ENCODE measurements around the gene ATF6.
A peak's percentile ranks its signal among the peaks of the same experiment; 100 is the strongest.
"Not testable (repeated sequence)": the region's sequence is repeated elsewhere in the genome, so short reads cannot be mapped to it uniquely, and the experiment has no call there.

Gene ATF6

DNA sequence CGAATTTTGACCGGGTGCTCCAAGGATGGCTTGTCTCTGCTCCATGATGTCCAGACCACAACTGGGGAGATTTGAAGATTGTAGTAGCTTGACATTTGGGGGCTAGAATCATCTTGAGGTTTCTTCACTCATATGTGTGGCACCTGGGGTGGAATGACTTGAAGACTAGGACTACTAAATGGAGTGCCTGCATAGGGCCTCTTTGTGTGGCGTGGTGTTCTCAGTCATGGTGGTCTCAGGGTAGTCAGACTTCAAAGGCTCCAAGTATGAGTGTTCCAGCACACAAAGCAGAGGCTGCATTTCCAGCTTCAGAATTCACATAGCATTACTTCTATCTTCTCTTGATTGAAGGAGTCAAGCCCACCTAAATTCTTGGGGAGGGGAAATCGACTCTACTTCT, 16.8 kb downstream of the ATF6 start:
- DNase-seq: no peak

DNA sequence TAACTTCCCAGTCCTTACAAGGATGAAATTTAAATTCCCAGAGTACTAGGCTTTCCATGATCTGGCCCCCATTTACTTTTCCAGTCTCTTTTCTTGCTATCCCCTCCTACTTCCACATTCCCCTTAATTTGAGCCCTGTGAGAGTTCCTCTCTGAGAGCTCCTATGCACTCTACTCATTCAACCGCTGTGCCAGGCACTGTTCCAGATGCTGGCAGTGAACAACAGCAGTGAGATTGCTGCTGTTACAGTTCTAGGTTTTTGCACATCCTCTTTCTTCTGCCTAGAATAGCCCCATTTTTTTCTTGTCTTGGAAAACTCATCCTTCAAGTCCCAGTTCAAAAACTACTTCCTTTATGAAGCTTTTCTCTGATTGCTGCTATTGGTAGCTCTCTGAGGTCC, 18.8 kb downstream of the ATF6 start:
- DNase-seq: no peak

DNA sequence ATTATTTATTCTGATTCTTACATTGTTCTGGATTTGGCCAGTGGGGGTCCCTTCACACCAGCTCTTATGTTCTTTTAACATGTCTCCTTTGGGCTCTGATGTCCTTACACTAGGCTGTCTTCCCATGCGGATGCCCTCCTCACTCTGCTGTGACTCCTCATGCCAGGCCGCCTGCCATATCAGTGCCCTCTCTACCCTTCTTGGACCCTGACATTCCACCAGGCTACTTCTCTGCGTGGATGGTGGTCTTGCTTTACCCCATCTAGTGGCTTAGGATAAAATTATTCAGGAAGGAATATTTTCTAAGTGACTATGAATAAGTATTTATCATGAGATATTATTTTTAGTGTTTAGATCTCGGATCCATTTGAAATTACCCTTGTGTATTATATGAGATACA, 21.2 kb downstream of the ATF6 start:
- DNase-seq: no peak

- no peak for DNase-seq
Measured at GRCh38 chr1:161790587-161791317, 24.6 kb downstream of the ATF6 start.

DNA sequence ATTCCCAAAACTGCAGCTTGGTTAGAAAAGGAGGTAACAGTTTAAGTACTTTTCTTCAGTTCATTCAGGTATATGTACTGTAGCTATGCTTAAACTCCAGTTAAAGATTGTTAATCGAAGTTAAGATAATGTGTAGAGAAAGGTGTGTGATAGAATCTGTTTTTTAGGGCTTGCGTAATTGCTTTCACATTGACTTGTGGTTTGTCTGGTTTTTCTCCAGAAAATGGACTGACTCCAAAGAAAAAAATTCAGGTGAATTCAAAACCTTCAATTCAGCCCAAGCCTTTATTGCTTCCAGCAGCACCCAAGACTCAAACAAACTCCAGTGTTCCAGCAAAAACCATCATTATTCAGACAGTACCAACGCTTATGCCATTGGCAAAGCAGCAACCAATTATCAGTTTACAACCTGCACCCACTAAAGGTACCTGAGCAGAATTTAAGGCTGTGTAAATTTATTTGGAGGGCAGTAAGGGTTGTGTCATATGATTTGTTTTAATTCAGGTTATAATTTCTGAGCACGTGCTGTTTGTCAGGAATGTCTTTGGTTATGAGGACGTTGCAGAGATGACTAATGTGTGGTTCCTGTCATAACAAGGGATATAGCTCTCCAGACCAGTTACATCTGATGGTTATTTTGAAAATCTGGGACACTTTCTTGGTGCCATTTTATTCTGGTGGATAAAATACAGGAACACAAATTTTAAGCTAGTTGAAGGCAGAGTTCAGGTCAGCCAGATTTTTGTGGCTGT, 26.0 kb downstream of the ATF6 start:
- DNase-seq: no peak

DNA sequence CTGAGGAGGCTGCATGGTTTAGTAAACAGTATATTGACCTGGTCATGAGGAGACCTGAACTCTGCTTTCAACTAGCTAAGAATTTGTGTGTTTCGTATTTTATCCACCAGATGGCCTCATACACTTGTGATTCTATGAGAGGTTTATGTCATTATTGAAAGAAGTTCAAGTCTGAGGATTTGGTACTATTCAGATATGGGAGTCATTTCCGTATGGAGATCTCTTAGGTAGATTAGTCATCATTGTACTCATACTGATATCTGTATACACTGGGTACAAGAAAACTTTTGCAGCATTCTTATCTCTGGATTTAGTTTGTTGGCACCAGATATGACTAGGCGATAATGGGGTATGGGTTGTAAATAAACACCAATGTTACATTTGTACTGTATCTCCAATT, 26.6 kb downstream of the ATF6 start:
- DNase-seq: peak in 1 of 2 experiments; percentile 76

DNA sequence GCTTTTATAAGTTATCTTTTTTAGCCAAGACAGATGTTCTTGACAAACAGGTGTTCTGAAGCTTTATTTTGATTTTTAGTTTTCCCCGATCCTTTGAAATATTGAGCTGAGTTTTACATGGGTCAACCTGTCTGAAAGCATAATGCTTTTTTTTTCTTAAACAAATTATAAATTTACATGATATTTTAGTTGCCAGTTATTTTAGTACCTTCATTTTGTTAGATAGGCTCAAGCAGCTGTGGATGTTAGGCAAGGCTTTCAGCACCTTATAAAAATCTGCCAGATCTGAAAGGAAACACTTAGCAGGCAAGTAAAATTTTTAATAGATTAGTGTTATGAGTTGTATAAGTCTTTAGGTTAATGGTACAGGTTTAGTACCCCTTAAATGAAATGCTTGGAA, 33.7 kb downstream of the ATF6 start:
- no peak for DNase-seq

DNA sequence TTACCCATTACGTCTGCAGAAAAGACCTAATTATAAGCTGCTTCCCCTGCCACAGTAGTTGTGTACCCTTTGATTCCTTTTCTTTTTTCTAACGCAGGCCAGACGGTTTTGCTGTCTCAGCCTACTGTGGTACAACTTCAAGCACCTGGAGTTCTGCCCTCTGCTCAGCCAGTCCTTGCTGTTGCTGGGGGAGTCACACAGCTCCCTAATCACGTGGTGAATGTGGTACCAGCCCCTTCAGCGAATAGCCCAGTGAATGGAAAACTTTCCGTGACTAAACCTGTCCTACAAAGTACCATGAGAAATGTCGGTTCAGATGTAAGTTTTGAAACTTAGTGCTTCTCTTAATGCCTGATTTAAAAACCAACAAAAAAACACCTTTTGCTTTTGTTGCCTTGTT, 35.8 kb downstream of the ATF6 start:
- no peak for DNase-seq

GRCh38 chr1:161803181-161803580, 37.1 kb downstream of the ATF6 start:
- DNase-seq: no peak

DNA sequence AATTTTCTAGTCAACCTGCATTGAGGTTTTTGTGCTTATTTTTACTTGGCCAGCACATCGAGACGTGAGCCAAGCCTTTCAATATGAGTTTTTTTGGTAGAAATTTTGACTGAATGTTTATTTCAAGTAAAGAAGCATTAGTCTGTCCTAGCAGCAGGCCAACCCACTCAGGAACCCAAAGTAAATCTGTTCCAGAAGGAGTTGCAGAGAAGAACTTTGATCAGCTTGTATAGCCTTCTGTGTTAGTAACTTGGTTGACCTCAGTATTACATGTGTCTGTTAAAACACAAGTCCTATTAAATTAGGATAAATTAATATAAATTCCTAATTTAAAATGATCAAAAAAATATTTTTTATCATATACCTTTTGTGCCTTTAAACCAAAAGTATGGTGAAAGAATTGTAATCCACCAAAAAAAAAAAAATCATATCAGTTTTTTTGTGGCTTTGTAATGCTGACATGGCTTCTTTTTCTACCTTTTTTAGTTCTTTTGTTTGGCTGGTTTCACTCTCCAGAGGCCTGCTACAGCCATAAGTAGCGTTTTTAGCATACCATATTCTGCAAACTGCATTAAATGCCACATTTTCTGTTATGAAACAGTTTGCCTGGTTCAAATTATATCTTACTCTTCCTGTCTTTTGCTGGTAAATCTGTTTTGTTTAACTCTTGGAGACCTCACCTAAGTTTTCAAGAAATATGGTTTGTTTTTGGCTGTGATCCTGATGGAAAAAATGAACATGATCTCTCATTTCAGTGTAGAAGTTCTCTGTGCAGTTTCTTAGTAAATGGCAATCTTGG, 39.5 kb downstream of the ATF6 start:
- no peak for DNase-seq

DNA sequence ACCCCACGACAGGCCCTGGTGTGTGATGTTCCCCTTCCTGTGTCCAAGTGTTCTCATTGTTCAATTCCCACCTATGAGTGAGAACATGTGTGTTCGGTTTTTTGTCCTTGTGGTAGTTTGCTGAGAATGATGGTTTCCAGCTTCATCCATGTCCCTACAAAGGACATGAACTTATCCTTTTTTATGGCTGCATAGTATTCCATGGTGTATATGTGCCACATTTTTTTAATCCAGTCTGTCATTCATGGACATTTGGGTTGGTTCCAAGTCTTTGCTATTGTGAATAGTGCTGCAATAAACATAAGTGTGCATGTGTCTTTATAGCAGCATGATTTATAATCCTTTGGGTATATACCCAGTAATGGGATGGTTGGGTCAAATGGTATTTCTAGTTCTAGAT, 43.1 kb downstream of the ATF6 start:
- not testable (repeated sequence) for DNase-seq

- not testable (repeated sequence) for DNase-seq
Measured at GRCh38 chr1:161809656-161810055, 43.5 kb downstream of the ATF6 start.

GRCh38 chr1:161810780-161811179, 44.7 kb downstream of the ATF6 start:
- DNase-seq: no peak

DNA sequence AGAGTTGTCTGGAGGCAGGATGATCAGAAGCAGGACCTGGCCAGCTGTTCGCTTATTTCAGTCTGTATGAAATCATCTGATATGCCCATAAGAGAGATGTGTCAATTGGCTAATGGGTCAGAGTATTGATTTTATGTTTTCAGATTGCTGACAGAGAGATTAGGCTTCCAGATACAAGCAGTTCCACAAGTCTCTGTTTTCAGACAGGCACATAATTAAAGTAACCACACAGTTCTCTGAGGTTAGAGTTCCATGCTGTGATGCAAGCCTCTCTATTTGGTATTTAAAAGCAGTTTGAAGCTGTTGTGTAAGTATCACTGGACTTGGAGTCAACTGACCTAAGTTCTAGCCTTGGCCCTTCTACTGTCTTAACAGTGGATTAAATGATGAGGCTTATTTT, 50.1 kb downstream of the ATF6 start:
- DNase-seq: no peak

DNA sequence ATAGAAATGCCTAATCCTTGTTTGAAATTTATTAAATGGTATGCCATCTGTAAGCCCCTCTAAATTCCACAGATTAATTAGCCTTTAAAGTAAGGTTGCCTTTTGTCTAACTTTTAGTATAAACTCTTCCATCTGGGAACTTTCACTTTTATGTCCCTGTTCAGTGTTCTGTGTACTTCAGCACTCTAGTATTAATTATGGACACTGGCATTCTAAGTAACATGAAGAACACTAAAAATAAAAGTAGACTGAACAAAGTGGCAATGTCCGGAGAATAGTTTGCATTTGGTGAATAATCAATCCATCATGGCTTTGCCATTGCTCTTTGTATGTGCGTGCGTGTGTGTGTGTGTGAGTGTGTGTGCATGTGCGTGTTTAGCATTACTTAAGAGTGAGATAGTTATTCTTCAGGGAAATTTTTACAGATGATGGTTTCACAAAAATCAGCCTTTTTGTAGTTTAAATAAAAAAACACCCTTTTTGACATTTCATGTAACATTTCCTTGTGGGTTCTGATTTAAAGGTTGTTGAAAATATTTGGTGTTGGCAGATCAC, 51.1 kb downstream of the ATF6 start:
- DNase-seq: no peak

DNA sequence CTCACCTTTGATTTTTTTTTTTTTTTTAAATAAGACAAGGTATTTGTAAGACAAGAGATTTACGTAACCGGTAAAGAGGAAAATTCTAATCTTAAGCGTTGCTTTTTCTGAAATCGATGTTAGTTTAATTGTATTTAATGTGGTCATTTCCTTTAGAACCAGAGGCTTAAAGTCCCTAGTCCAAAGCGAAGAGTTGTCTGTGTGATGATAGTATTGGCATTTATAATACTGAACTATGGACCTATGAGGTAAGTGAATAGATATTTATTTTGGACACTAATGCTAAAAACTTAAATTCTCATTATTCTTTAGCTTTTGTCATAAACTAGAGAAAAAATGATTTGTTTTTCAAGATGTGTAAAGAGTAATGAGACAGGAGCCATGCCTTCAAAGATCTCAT, 54.8 kb downstream of the ATF6 start:
- DNase-seq: no peak

DNA sequence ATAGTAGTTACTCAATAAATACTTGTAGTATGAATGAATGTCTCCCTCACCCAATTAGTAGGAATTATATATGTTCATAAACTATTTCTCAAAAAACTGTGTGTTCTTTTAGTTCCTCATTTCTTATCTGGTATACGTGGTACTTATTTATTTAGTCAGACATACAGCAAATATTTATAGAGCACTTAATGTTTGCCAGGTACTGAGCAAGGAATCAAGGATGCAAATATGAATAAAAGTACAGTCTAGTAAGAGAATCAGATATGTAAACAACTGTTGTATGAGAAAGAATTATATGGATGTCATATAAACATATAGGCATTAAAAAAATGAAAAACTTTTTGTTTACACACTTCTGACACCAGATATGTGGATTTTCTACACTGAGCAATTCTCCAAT, 58.5 kb downstream of the ATF6 start:
- no peak for DNase-seq

DNA sequence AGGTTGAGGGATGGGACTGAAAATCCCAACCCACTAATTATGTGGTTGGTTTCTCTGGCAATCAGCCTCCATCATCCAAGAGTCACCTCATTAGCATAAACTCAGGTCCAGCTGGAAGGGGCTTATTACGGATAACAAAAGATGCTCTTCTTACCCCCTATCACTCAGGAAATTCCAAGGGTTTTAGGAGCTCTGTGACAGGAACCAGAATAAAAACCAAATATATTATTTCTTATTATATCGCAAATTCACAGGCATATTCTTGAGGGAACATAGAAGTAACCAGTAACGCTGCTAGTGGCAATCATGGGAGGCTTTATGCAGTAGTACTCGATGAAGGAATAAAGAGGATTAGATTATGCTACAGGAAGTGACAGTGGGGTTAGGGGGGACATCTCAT, 59.7 kb downstream of the ATF6 start:
- no peak for DNase-seq

- no peak for DNase-seq
Measured at GRCh38 chr1:161826478-161826877, 60.4 kb downstream of the ATF6 start.

GRCh38 chr1:161827786-161828185, 61.7 kb downstream of the ATF6 start:
- DNase-seq: no peak

DNA sequence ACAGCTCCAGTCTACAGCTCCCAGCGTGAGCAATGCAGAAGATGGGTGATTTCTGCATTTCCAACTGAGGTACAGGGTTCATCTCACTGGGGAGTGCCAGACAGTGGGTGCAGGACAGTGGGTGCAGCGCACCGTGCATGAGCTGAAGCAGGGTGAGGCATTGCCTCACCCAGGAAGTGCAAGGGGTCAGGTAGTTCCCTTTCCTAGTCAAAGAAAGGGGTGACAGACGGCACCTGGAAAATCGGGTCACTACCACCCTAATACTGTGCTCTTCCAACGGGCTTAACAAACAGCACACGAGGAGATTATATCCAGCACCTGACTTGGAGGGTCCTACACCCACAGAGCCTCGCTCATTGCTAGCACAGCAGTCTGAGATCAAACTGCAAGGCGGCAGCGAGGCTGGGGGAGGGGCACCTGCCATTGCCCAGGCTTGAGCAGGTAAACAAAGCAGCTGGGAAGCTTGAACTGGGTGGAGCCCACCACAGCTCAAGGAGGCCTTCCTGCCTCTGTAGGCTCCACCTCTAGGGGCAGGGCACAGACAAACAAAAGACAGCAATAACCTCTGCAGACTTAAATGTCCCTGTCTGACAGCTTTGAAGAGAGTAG, 66.3 kb downstream of the ATF6 start:
- not testable (repeated sequence) for DNase-seq

DNA sequence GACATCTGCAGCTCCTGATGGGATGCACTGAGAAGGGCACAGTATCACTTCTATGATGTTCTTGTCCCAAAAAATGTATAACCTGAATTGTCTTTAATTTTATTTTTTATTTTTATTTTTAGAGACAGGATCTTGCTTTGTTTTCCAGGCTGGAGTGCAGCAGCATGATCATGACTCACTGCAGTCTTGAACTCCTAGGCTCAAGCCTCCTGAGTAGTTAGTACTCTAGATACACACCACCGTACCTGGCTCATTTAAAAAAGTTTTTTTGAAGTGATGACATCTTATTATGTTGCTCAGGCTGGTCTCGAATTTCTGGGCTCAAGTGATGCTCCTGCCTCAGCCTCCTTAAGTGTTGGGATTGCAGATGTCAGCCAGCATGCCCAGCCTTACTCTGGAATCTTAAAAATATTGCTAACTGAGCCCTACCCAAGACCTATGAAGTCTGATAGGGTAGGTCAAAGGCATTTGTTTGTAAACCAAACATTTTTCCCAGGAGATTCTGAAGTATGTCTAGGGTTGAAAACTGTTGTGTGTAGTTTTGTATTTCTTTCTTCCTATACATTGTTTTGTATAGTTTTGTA, 68.9 kb downstream of the ATF6 start:
- DNase-seq: no peak

DNA sequence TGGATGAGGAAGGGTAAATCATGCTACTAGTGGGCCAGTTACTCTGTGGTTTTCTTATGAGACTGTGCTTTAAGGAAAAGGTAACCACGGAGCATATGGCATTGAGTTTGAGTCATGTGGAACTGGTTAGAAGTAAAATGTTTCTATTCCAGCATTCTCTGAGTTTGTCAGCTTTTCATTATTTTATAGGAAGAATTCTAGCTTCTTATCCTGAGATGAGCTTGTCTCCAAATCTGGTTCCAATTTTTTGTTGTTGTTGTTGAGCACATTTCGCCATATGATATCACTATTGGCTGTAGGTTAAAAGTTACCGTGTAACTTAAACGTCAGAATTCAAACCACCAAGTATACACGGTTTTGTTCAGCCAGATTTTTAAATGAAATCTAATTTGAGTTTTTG, 69.9 kb downstream of the ATF6 start:
- no peak for DNase-seq
